HCT116 (cell line): ENCODE results near the gene ANKRD49.

Experiments
- EGR1 ChIP-seq: IDR thresholded peaks from 2 replicates; pipeline ENCODE4 v1.6.1; 2012; ENCODE audit warnings: low read depth
- TF ChIP-seq, protein P1 (sequence below), 3 experiments: fragments of 200-600 bp in 1 of 3; sonication (generic) in 1 of 3; IDR thresholded peaks in 2 of 3; conservative IDR thresholded peaks in 1 of 3; 2 replicates each; pipeline ENCODE4 v1.5.1; 2012 to 2017; ENCODE audit warnings: low read depth in 2 of 3, low read length in 2 of 3, antibody characterized with exemption in 1 of 3, borderline replicate concordance in 1 of 3, control low read depth in 1 of 3, mild to moderate bottlenecking in 1 of 3, mixed read lengths in 1 of 3, mixed run types in 1 of 3, moderate library complexity in 1 of 3; ENCODE audit not compliant: insufficient read depth in 1 of 3

DNA sequence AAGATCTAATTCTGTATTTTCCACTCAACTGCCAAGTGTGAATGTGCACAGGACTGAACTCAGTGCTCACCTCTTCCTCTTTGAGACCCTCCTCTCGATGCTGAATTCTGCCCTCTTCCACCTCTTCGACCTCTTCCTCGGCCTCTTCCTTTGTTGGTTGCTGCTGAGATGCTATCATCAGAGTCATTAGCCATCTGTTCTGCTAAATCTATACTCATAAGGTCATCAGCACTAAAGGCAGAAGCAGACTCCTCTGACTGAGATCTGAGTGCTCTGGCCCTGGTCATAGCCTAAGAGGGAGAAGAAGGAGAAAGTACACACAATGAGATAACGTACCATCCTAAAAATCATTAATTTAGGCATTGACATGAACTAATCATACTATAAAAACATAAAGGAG, 46.6 kb upstream of the ANKRD49 start:
- TF ChIP-seq, protein P1, sequence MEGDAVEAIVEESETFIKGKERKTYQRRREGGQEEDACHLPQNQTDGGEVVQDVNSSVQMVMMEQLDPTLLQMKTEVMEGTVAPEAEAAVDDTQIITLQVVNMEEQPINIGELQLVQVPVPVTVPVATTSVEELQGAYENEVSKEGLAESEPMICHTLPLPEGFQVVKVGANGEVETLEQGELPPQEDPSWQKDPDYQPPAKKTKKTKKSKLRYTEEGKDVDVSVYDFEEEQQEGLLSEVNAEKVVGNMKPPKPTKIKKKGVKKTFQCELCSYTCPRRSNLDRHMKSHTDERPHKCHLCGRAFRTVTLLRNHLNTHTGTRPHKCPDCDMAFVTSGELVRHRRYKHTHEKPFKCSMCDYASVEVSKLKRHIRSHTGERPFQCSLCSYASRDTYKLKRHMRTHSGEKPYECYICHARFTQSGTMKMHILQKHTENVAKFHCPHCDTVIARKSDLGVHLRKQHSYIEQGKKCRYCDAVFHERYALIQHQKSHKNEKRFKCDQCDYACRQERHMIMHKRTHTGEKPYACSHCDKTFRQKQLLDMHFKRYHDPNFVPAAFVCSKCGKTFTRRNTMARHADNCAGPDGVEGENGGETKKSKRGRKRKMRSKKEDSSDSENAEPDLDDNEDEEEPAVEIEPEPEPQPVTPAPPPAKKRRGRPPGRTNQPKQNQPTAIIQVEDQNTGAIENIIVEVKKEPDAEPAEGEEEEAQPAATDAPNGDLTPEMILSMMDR (IDR thresholded peaks at IDR 0.05 in 2 of 3, conservative IDR thresholded peaks at IDR 0.05 in 1 of 3; ENCODE audit: borderline replicate concordance in 1 of 3, insufficient read depth in 1 of 3, low read depth in 2 of 3, low read length in 2 of 3): no peak
- no peak for TF ChIP-seq EGR1
